ENCODE results near the gene PMS2. TPM values are rescaled to one million over a fixed set of nuclear protein-coding genes. Genes with fewer than 3 reads are reported as not detected.
"Not testable (repeated sequence)": the region's sequence is repeated elsewhere in the genome, so short reads cannot be mapped to it uniquely, and the experiment has no call there.

Gene PMS2
- polyA plus RNA-seq, 1 experiment: 6.4 TPM

GRCh38 chr7:5973580-5973979 is 35.3 kb downstream of the PMS2 start:
- POLR2A ChIA-PET; H3K36me3 ChIP-seq (ENCODE audit: control insufficient read depth, insufficient read depth, low read length); H3K4me3 ChIP-seq (ENCODE audit: low read depth, low read length); H3K27me3 ChIP-seq (ENCODE audit: control insufficient read depth, insufficient read depth, low read length); CTCF ChIA-PET; DNase-seq (ENCODE audit: low read depth): not testable (repeated sequence)

GRCh38 chr7:5970347-5970911 is 38.4 kb downstream of the PMS2 start, which contains the start of gene RSPH10B:
RSPH10B (minus strand) TSS chr7:5970689; CDS start chr7:5967116, 3,573 bp downstream.
- H3K36me3 ChIP-seq (ENCODE audit: control insufficient read depth, insufficient read depth, low read length); CTCF ChIA-PET; H3K27me3 ChIP-seq (ENCODE audit: control insufficient read depth, insufficient read depth, low read length); H3K4me3 ChIP-seq (ENCODE audit: low read depth, low read length); POLR2A ChIA-PET; DNase-seq (ENCODE audit: low read depth): not testable (repeated sequence)

- H3K36me3 ChIP-seq (ENCODE audit: control insufficient read depth, insufficient read depth, low read length); CTCF ChIA-PET; POLR2A ChIA-PET; H3K27me3 ChIP-seq (ENCODE audit: control insufficient read depth, insufficient read depth, low read length); H3K4me3 ChIP-seq (ENCODE audit: low read depth, low read length); DNase-seq (ENCODE audit: low read depth): not testable (repeated sequence)
These were observed 45.0 kb downstream of the PMS2 start for GRCh38 chr7:5963810-5964209.

- POLR2A ChIA-PET; DNase-seq (ENCODE audit: low read depth); H3K27me3 ChIP-seq (ENCODE audit: control insufficient read depth, insufficient read depth, low read length); H3K4me3 ChIP-seq (ENCODE audit: low read depth, low read length); H3K36me3 ChIP-seq (ENCODE audit: control insufficient read depth, insufficient read depth, low read length); CTCF ChIA-PET: not testable (repeated sequence)
These were observed 45.6 kb downstream of the PMS2 start for GRCh38 chr7:5963205-5963604.

GRCh38 chr7:5934945-5935450 is 73.9 kb downstream of the PMS2 start:
- POLR2A ChIA-PET; DNase-seq (ENCODE audit: low read depth); H3K4me3 ChIP-seq (ENCODE audit: low read depth, low read length); H3K36me3 ChIP-seq (ENCODE audit: control insufficient read depth, insufficient read depth, low read length); H3K27me3 ChIP-seq (ENCODE audit: control insufficient read depth, insufficient read depth, low read length); CTCF ChIA-PET: not testable (repeated sequence)

- CTCF ChIA-PET; POLR2A ChIA-PET; H3K27me3 ChIP-seq (ENCODE audit: control insufficient read depth, insufficient read depth, low read length); H3K36me3 ChIP-seq (ENCODE audit: control insufficient read depth, insufficient read depth, low read length); DNase-seq (ENCODE audit: low read depth); H3K4me3 ChIP-seq (ENCODE audit: low read depth, low read length): not testable (repeated sequence)
These were observed 76.8 kb downstream of the PMS2 start for GRCh38 chr7:5931905-5932644.

GRCh38 chr7:5931250-5931649 is 77.6 kb downstream of the PMS2 start:
- DNase-seq (ENCODE audit: low read depth); CTCF ChIA-PET; POLR2A ChIA-PET: not testable (repeated sequence)

GRCh38 chr7:5930290-5930689 is 78.6 kb downstream of the PMS2 start:
- DNase-seq (ENCODE audit: low read depth); CTCF ChIA-PET; POLR2A ChIA-PET: not testable (repeated sequence)

More at GRCh38 chr7:5931250-5931649, 77.6 kb downstream of the PMS2 start:
- H3K4me3 ChIP-seq (ENCODE audit: low read depth, low read length); H3K36me3 ChIP-seq (ENCODE audit: control insufficient read depth, insufficient read depth, low read length); H3K27me3 ChIP-seq (ENCODE audit: control insufficient read depth, insufficient read depth, low read length): not testable (repeated sequence)

GRCh38 chr7:5926263-5926870 is 82.5 kb downstream of the PMS2 start:
- POLR2A ChIA-PET; DNase-seq (ENCODE audit: low read depth); H3K4me3 ChIP-seq (ENCODE audit: low read depth, low read length); H3K27me3 ChIP-seq (ENCODE audit: control insufficient read depth, insufficient read depth, low read length); CTCF ChIA-PET; H3K36me3 ChIP-seq (ENCODE audit: control insufficient read depth, insufficient read depth, low read length): not testable (repeated sequence)

More at GRCh38 chr7:5930290-5930689, 78.6 kb downstream of the PMS2 start:
- not testable (repeated sequence) for H3K36me3 ChIP-seq (ENCODE audit: control insufficient read depth, insufficient read depth, low read length); H3K4me3 ChIP-seq (ENCODE audit: low read depth, low read length); H3K27me3 ChIP-seq (ENCODE audit: control insufficient read depth, insufficient read depth, low read length)

GRCh38 chr7:5924630-5925029 is 84.2 kb downstream of the PMS2 start:
- H3K36me3 ChIP-seq (ENCODE audit: control insufficient read depth, insufficient read depth, low read length); H3K27me3 ChIP-seq (ENCODE audit: control insufficient read depth, insufficient read depth, low read length); H3K4me3 ChIP-seq (ENCODE audit: low read depth, low read length); DNase-seq (ENCODE audit: low read depth); CTCF ChIA-PET; POLR2A ChIA-PET: not testable (repeated sequence)

GRCh38 chr7:5924180-5924579 is 84.7 kb downstream of the PMS2 start:
- POLR2A ChIA-PET; H3K27me3 ChIP-seq (ENCODE audit: control insufficient read depth, insufficient read depth, low read length); H3K36me3 ChIP-seq (ENCODE audit: control insufficient read depth, insufficient read depth, low read length); CTCF ChIA-PET; H3K4me3 ChIP-seq (ENCODE audit: low read depth, low read length); DNase-seq (ENCODE audit: low read depth): not testable (repeated sequence)
